Astrocyte of the spinal cord (primary cell): Measurements from ENCODE around the gene NRGN.

Experiments used
- DNase-seq: peaks from one replicate; pipeline ENCODE4 v3.0.0; 2011; ENCODE audit warnings: low read depth, low spot score
- H3K4me3 ChIP-seq: 2 replicates; pipeline ENCODE4 v1.5.1; 2011; ENCODE audit warnings: low read depth, mild to moderate bottlenecking, low read length, moderate library complexity
- in situ Hi-C: cut with HindIII; loops from 2 replicates; pipeline ENCODE4 v1.10.0; 2017; ENCODE audit warnings: low sequenced_read_pairs
- TF ChIP-seq, protein P1 (sequence below): IDR thresholded peaks from 2 replicates; pipeline ENCODE4 v1.5.1; 2012; ENCODE audit warnings: low read depth, mild to moderate bottlenecking, low read length, inconsistent platforms

The NRGN gene

DNA sequence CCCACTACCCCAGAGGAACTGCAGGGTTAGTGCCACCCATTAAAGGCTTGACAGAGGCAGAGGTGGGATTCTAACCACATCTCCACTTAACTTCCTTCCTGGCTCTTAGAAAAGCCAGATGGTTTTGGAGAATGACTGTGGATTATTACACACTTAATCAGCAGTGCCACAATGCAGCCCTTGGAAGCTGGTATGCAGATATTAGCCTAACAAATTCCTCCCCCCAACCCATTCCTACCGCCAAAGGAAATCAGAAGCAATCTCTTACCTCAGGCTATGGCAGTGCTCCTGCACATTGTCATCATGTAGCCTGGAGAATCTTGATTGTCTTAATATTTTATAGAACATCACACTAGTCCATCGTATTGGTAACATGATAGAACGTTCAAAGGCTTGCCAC lies 23.2 kb upstream of the NRGN start:
- H3K4me3 ChIP-seq = no peak overlapping the region
- TF ChIP-seq, protein P1, sequence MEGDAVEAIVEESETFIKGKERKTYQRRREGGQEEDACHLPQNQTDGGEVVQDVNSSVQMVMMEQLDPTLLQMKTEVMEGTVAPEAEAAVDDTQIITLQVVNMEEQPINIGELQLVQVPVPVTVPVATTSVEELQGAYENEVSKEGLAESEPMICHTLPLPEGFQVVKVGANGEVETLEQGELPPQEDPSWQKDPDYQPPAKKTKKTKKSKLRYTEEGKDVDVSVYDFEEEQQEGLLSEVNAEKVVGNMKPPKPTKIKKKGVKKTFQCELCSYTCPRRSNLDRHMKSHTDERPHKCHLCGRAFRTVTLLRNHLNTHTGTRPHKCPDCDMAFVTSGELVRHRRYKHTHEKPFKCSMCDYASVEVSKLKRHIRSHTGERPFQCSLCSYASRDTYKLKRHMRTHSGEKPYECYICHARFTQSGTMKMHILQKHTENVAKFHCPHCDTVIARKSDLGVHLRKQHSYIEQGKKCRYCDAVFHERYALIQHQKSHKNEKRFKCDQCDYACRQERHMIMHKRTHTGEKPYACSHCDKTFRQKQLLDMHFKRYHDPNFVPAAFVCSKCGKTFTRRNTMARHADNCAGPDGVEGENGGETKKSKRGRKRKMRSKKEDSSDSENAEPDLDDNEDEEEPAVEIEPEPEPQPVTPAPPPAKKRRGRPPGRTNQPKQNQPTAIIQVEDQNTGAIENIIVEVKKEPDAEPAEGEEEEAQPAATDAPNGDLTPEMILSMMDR = no peak
- in situ Hi-C loops = no loop called here
- peak; percentile 20 for DNase-seq

DNA sequence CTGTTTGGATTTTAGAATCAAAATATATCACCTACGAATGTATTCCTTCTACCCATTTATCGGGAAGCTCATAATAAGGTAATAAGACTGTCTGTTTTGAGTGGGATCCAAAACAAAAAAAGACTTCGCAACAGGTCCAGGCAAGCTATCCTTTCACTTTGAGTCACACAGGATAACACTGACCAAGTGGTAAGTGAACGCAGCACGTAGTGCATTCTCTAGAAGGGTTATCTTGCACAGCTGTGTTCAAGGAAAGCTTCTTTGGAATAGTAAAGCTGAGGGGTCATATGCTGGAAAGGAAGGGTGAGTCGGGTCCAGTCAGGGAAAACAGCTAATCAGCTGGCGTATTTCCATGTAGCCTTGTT lies 22.3 kb upstream of the NRGN start:
- DNase-seq = no peak
- no peak overlapping the region for H3K4me3 ChIP-seq
- in situ Hi-C loops = no loop called here
- TF ChIP-seq, protein P1 = no peak

DNA sequence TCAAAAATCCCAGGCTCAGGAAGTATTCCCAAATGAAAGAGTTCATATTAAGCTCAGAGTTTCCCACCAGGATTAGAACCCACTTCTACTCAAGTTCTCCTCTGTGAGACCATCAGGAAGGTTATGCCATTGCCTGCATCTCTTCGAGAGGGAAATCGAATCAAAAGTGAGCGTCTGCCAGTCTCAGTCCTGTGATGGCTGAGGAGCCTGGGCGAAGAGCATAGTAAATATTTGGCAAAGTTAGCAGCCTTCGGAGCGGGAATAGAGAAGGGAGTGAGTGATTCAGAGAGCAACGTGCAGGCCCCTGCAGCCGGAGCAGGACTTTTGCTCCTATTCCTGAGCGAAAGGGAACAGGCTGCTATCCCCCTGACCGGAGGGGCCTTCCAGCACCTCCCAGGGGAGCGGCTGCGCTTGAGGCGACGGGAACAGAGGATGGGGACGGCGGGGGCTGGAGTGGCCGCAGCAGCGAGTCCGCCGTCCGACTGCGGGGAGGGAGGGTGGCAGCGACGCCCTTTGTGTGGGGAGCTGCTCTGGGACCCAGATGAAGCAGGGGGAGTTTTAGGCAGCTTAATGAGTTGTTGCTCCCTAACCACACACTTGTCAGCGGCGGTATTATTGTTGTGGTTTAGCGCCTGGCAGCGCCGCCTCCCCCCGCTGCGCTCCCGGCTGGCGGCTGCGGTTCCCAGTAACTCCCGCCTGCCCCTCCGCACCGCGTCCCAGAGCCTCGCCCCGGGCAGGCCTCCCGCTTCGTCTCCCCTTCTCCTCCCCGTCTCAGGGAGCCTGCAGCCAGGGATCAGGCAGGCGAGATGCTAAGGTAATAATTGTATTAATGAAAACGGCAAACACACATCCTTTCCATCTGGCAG lies 21.7 kb upstream of the NRGN start:
- TF ChIP-seq, protein P1 = no peak
- in situ Hi-C loops = no loop called here
- DNase-seq = peak; percentile 52

DNA sequence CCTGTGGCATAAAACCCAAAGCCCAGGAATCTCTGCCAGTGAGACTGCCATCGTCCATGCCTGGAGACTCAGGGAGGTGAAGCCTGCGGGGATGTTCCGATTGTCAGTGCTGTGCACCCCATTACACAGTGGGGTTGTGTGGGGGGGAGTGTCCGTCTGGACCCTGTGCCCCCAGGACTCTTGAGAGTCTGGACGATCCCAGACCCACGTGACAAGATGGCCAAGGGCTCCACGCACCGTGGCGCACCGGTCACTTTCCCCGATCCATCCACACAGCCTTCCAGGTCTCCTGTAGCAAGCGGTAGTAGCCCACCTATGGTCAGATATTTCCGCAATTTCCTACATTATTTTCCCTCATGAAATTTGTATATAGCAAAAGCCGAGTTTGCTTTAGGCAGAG lies 20.9 kb upstream of the NRGN start:
- TF ChIP-seq, protein P1 = no peak
- in situ Hi-C loops = no loop called here
- H3K4me3 ChIP-seq = no peak overlapping the region
- DNase-seq = no peak

More for the DNA sequence above, 21.7 kb upstream of the NRGN start:
- H3K4me3 ChIP-seq = peak overlapping the region; percentile 35

DNA sequence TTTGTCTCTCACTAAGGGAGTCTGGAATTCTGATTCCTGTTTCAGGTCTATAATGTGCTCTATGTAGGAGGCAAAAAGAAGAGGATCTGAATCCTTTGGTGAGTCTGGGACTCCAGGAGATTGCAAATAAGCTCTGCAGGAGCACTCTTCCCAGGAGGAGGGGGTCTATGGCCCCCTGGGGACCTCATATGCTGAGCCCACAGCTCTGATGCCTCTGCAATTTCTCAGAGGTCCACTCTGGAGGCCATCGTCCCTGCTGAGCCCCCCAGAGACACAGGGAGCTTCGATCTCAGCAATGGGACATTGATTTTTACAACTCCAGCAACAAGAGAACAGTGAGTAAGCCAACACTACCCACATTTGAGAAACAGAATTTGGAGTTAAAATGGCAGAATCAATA lies 20.2 kb upstream of the NRGN start:
- TF ChIP-seq, protein P1 = no peak
- DNase-seq = no peak
- in situ Hi-C loops = no loop called here
- no peak overlapping the region for H3K4me3 ChIP-seq

DNA sequence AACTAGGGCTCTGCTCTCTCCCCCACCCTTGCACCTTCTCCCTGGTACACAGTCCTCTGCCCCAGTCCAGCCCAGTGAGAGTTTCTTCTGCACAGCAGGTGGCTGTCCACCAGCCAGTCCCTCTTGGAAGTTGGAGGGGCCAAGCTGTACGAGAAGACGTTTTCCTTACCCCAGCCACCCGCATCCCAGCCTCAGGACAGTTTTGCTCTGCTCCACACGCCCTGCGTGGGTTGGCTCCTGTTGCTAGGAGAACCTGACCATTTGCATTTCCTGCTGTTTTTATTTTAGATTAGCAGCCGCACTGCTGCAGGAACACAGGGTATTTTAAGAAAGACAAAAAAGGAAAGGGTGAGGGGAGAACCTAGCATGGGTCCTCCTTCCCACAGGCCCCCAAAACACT lies 17.6 kb upstream of the NRGN start:
- DNase-seq = no peak
- TF ChIP-seq, protein P1 = no peak
- in situ Hi-C loops = no loop called here
- no peak overlapping the region for H3K4me3 ChIP-seq
